IPS DF 4.7 (cell line): Measurements from ENCODE around the gene COL26A1.

Experiments
- DNase-seq: peaks from one replicate; pipeline ENCODE4 v3.0.0-alpha.2; 2013; ENCODE audit warnings: low spot score; ENCODE audit errors: extremely low read depth

COL26A1 gene

GRCh38 chr7:101370836-101371235, 8.2 kb downstream of the COL26A1 start:
- DNase-seq, result no peak

- DNase-seq, result no peak
These were observed 11.3 kb downstream of the COL26A1 start for GRCh38 chr7:101373812-101374614.

- no peak for DNase-seq
These were observed 12.3 kb downstream of the COL26A1 start for GRCh38 chr7:101374990-101375389.

- DNase-seq, result no peak
These were observed 13.9 kb downstream of the COL26A1 start for GRCh38 chr7:101376601-101377000.

- no peak for DNase-seq
These were observed 14.6 kb downstream of the COL26A1 start for GRCh38 chr7:101377189-101377736.

- DNase-seq, result no peak
These were observed 16.1 kb downstream of the COL26A1 start for GRCh38 chr7:101378751-101379174.

GRCh38 chr7:101379302-101379701, 16.6 kb downstream of the COL26A1 start:
- no peak for DNase-seq

- no peak for DNase-seq
These were observed 19.0 kb downstream of the COL26A1 start for GRCh38 chr7:101381549-101382111.

GRCh38 chr7:101382937-101383336, 20.3 kb downstream of the COL26A1 start:
- no peak for DNase-seq

- DNase-seq, result no peak
These were observed 23.5 kb downstream of the COL26A1 start for GRCh38 chr7:101386177-101386557.

- no peak for DNase-seq
These were observed 24.0 kb downstream of the COL26A1 start for GRCh38 chr7:101386558-101387231.

GRCh38 chr7:101390901-101391301, 28.2 kb downstream of the COL26A1 start:
- DNase-seq, result no peak

- no peak for DNase-seq
These were observed 29.3 kb downstream of the COL26A1 start for GRCh38 chr7:101391991-101392390.

GRCh38 chr7:101393865-101394264, 31.2 kb downstream of the COL26A1 start:
- no peak for DNase-seq

- DNase-seq, result no peak
These were observed 32.7 kb downstream of the COL26A1 start for GRCh38 chr7:101395376-101395775.

- DNase-seq, result no peak
These were observed 34.6 kb downstream of the COL26A1 start for GRCh38 chr7:101397243-101397642.

- no peak for DNase-seq
These were observed 35.2 kb downstream of the COL26A1 start for GRCh38 chr7:101397770-101398324.

- DNase-seq, result no peak
These were observed 36.0 kb downstream of the COL26A1 start for GRCh38 chr7:101398396-101399289.

- DNase-seq, result no peak
These were observed 37.1 kb downstream of the COL26A1 start for GRCh38 chr7:101399759-101400158.

- no peak for DNase-seq
These were observed 38.1 kb downstream of the COL26A1 start for GRCh38 chr7:101400751-101401150.
